ENCODE results near the gene HIGD1B.

DNA sequence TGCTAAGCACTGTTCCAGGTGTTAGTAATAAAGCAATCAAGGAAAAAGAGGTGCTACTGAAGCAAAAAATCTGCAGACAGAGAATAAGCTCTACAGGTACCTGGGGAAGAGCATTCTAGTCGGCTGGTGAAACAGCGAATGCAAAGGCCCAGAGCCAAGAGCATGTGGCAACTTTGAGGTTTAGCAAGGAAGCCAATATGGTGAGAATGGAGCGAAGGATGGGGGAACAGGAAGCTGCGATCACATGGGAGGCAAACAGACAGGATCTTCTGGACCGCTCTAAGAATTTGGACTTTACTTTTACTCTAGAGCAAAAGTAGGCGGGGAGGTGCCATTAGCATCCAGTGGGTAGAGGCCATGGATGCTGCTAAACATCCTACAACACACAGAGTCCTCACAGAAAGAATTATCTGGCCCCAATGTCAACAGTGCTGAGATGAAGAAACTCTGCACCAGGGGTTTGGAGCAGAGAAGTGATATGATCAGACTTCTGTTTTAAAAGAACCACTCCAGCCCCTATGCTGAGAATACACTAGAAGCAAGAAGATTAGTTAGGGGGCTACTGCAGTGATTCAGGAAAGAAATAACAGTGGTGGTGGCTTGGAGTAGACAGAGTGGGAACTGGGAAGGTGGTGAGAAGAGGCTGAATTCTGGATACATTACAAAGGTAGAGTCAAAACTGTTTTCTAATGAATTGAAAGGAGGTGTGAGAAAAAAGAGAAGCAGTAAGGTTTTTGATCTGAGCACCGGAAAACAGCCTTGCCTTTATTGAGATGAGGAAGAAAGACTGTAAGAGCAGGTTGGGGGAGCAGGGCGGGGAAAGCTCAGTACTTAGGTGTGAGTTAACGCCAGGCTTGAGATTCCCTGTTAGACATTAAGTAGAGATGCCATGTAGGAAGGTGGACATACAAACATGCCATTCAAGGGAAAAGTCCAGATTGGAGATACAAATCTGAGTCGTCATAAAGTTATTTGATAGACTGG is 40.6 kb downstream of the HIGD1B start:
- TF ChIP-seq CTCF (IDR thresholded peaks at IDR 0.05 in 2 of 3, conservative IDR thresholded peaks at IDR 0.05 in 1 of 3; ENCODE audit: borderline replicate concordance in 1 of 3, insufficient read depth in 1 of 3, low read depth in 2 of 3, low read length in 2 of 3) (no peak), POLR2A (IDR thresholded peaks at IDR 0.05; ENCODE audit: borderline replicate concordance, extremely low read depth, insufficient read depth, insufficient read length) (no peak), RAD21 (IDR thresholded peaks at IDR 0.05; ENCODE audit: low read depth) (no peak), EZH2 (IDR thresholded peaks at IDR 0.05) (no peak), SIN3A (IDR thresholded peaks at IDR 0.05; ENCODE audit: low read depth) (no peak), SP1 (IDR thresholded peaks at IDR 0.05; ENCODE audit: low read depth) (no peak), ZNF274 (IDR thresholded peaks at IDR 0.05; ENCODE audit: low read depth, low read length) (no peak), ELF1 (IDR thresholded peaks at IDR 0.05; ENCODE audit: borderline replicate concordance, low read depth) (no peak), SRF (IDR thresholded peaks at IDR 0.05; ENCODE audit: low read depth) (no peak), YY1 (IDR thresholded peaks at IDR 0.05; ENCODE audit: extremely low read depth, insufficient replicate concordance, low read depth, low read length) (no peak), POLR2AphosphoS5 (IDR thresholded peaks at IDR 0.05; ENCODE audit: low read depth, low read length) (no peak)
- TF ChIP-seq, protein P1, sequence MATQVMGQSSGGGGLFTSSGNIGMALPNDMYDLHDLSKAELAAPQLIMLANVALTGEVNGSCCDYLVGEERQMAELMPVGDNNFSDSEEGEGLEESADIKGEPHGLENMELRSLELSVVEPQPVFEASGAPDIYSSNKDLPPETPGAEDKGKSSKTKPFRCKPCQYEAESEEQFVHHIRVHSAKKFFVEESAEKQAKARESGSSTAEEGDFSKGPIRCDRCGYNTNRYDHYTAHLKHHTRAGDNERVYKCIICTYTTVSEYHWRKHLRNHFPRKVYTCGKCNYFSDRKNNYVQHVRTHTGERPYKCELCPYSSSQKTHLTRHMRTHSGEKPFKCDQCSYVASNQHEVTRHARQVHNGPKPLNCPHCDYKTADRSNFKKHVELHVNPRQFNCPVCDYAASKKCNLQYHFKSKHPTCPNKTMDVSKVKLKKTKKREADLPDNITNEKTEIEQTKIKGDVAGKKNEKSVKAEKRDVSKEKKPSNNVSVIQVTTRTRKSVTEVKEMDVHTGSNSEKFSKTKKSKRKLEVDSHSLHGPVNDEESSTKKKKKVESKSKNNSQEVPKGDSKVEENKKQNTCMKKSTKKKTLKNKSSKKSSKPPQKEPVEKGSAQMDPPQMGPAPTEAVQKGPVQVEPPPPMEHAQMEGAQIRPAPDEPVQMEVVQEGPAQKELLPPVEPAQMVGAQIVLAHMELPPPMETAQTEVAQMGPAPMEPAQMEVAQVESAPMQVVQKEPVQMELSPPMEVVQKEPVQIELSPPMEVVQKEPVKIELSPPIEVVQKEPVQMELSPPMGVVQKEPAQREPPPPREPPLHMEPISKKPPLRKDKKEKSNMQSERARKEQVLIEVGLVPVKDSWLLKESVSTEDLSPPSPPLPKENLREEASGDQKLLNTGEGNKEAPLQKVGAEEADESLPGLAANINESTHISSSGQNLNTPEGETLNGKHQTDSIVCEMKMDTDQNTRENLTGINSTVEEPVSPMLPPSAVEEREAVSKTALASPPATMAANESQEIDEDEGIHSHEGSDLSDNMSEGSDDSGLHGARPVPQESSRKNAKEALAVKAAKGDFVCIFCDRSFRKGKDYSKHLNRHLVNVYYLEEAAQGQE (IDR thresholded peaks at IDR 0.05; ENCODE audit: low read depth), result no peak

All from HCT116 (cell line).